ENCODE results near the gene RNF121.

The RNF121 gene

DNA sequence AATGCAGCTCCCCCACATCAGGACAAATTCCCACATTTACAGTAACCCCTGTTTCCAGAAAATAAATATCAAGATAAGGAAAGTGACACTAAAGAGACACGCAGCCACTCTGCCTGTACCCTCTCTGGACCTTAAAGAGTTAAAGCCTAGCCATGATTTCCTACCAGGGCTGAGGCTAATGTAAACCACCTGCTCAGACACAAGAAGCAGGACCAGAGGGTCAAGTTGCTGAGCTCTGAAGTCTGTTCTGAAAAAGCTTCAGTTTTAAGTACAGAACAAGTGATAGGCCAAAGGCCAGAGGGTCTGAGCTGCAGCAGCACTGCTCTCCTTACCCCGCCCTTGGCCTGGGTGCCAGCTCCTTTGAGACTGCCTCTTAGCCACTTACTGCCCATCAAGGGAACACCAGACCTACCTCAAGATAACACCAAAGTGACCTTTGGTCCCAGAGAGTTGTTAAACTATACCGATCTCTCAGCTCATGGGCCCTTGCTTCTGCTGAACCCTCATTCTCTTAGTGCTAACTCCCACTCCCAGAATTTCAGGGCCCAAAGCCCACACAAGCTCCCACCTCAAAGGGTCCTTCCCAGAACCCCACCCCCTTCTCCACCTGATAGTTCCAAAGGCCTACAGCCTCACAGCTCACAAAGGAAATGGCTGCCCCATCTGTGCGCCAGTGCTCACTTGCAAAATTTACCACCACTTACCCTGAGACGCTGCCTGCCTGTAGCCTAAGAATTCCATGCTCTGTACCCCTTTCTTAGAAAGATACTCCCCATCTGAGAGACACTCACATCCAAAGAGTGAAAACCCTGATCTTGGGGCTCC lies 110.4 kb downstream of the RNF121 start:
- peak; percentile 34 for DNase-seq (ENCODE audit: low spot score)

DNA sequence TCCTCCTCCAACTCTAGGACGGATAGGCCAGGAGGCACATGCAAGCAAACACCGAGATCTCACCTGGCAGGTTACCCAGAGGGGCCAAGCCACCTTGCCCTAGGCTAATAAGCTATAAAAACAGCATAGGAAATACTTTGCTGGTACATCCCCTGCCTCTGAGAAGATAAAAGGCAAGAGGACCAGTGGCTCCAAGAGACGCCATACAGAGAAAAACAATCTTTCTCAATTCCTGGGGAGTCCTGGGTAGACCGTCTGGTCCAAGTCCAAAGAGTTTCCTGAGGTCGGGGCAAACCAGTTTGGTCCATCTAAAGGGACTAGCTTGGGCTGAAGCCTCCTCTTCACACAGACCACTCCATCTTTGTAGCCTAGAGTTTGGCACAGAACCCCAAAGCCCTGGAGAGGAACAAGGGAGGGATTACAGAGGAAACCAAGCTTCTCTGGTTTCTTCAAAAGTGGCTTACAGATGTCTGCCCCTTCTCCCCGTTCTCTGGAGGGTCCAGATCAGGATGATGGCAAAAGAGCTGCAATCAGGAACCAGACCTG lies 111.1 kb downstream of the RNF121 start:
- DNase-seq (ENCODE audit: low spot score): peak; percentile 46

DNA sequence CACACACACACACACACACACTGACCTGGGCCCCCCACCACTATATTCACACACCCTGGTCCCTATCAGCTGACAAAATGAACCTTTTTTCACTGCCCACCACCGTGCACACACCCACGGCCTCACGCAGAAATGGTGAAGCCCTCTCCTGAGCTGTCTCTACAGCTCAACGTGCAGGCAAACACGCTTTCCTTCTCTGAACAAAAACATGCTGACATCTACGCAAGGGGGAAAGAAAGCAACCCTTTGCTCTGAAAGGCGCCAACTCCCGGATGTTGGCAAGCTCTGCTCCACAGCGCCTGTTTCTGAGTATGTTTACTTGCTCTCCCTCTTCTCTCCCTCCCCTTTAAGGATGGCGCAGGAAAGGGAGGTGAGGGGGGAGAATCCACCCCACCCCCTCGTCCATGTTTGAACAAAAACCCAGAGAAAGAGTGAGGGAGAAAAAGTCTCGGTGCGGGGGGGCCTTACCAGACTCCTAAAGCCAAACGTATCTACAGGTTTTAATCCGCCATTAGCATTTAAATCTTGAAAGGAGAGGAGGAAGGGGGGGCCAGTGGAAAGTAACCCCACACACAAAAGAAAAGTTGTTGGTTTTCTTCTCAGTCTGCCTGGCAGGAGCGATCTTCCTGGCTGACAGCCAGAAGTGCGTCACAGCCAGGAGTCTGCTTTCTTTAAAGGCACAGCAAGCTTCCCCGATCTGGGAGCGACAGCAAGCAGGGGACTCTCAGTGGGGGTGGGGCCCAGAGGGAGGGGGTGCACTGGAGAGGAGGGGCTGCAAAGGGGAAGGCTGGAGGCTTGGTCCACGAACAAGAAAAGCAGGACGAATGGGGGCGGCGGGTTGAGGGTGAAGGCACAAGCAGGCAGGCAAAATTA lies 111.9 kb downstream of the RNF121 start:
- peak; percentile 95 for DNase-seq (ENCODE audit: low spot score)

DNA sequence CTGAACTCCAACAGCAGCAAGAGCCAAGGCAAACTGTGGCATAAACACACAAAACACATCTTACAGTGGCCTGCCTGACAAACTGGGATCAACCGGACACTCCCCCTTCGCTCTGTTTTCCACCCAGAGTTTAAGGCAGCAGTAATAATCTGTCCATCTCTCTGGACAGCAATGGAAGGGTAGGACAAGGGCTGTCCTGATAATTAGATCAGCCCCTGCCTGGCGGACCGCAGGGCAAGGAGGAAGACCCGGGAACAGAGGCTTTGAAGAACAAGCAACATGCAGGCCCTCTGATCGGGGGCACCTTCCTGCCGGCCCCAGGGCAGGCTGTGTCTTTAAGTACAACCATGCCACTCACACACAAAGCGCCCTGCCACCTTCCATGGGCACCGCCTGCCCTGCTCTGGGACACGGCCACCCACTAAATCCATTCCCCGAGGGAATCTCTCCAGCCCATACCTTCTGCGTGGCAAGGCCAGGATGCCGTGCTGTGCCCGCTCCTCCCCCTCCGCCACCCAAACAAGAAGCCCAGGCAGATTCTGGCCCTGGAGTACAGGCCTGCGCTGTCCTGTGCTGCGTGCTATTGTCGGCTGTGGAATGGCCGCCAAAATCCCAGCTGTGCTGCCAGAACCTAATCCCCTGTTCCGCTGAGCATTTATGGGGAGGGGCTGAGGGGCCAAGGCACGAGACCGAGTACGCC lies 112.7 kb downstream of the RNF121 start:
- peak; percentile 81 for DNase-seq (ENCODE audit: low spot score)

DNA sequence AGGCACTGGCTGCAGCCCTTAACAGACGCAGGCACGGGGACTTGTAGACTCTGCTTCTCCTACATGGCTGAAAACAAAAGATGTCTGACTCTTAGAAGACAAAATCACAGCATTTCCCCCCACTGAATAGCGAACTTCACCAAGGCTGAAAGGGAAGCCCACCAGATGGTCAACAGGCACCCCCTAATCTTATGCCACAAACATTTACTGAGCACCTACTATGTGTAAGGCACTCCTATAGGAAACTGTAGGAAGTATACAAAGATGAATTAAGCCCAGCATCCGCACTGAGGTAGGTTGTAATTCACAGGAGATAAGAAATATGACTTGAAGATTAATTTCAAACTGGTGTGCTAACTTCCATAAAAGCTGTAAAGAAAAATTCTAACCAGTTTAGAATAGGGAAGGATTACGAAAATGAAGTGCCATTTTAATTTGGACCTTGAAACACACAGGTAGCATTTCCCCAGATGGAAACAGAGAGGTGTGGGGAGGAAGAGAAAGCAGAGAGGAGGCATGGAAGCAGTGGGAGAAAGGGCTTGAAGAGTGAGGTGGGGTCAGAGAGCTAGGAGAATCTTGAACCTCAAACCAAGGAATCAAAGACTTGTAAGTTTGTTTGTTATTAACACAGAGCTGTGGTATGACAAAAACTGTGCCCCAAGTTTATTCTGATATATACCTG lies 113.4 kb downstream of the RNF121 start:
- peak; percentile 21 for DNase-seq (ENCODE audit: low spot score)

DNA sequence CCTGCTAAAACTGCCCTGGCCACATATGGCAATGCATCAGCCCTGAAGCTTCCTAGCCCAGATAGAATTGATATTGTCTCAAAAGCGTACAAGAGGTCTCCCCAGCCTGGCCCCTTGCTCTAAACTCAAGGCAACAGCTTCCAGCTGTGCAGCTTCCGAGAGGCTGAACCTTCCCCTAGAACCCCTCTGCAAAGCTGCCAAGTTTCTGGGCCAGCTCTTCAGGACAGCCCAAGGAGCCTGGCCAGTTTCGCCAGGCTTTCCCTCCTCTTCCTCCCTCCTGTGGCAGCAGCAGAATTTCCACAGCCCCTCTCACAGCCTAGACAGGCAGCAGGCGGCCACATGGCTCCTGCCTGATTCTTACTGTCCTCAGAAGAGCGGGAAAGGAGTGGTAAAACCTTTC lies 117.0 kb downstream of the RNF121 start:
- no peak for DNase-seq (ENCODE audit: low spot score)
